MG63 (cell line): ENCODE measurements around the gene STRN. TPM values are rescaled to one million over a fixed set of nuclear protein-coding genes. Genes with fewer than 3 reads are reported as not detected.

Experiments
- DNase-seq: peaks from one replicate; pipeline ENCODE4 v3.0.0-alpha.2; 2020
- H3K27me3 ChIP-seq: fragments of 250-450 bp; sonication (Bioruptor Pico); 2 replicates; pipeline ENCODE4 v1.5.1; 2020; ENCODE audit warnings: mild to moderate bottlenecking, moderate library complexity
- H3K36me3 ChIP-seq: fragments of 250-450 bp; sonication (Bioruptor Pico); 2 replicates; pipeline ENCODE4 v1.5.1; 2020; ENCODE audit warnings: mild to moderate bottlenecking, moderate library complexity
- H3K4me3 ChIP-seq: fragments of 250-450 bp; sonication (Bioruptor Pico); 2 replicates; pipeline ENCODE4 v1.5.1; 2020; ENCODE audit warnings: mild to moderate bottlenecking, moderate library complexity
- H3K9me3 ChIP-seq: fragments of 250-450 bp; sonication (Bioruptor Pico); 2 replicates; pipeline ENCODE4 v1.5.1; 2020; ENCODE audit warnings: mild to moderate bottlenecking, moderate library complexity
- total RNA-seq: library from RNA; depleted of rRNA; stranded (reverse); fragments of >200 nt; shearing (Covaris generic); gene quantifications from 2 replicates; pipeline ENCODE4 v1.2.3, GENCODE V29; 2014; ENCODE audit warnings: low replicate concordance; rRNA removed

The STRN gene
- total RNA-seq, 1 experiment from 2014 or later: 5.9 TPM

DNA sequence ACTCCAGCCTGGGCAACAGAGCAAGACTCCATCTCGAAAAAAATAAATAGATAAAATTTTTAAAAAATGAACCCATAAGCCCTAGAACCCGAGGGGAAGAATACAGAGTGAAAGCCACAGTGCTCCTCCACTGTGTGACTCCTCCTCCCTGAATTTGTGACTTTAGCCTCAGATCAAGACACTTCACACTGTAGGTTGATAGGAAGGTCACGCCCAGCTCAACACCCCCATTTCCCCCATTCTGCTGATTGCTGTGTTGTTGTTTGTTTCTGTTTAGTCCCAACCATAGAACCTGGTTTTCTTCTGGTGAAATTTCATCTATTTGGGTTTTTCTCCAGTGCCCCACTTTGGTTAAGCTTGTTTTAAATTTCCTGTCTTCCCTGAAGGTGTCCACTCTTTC lies 167.6 kb downstream of the STRN start:
- Histone ChIP-seq H3K27me3 (no peaks in the 10 kb centered on the region), H3K36me3 (no peaks in the 10 kb centered on the region), H3K4me3 (no peak overlapping the region), H3K9me3 (no peaks in the 10 kb centered on the region)
- no peak for DNase-seq

DNA sequence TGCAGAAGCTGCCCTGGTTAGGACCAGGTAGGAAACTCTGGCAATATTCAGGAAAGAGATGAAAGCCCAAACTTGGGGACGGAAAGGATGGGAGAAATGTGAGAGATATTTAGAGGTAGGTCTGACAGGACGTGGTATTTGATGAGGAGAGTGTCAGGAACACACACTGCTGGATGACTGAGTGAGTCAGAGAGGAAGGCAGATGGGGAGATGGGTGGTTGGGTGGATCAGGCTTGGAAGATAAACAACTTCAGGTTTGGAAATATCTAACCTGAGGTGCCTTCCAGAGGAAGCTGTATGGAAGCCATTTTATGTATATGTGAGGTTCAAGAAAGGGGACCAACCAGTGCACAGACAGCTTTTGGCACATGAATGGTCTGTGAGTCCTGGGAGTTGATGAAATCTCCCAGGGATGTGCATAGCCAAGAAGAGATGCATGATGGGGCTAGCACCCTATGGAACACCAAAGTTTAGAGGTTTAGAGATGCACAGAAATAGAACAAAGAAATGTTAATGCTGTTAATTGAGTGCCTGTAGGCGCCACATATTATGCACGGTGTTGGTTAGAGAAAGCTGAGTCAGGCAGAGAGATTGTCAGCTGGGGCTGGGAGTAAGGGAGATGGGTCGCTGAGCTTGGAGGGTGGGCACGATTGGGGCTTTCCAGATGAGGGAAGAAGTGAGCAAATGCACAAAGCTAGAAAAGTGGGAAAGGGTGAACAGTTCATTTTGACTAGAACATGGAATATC lies 168.8 kb downstream of the STRN start:
- Histone ChIP-seq H3K4me3 (no peak overlapping the region), H3K36me3 (no peaks in the 10 kb centered on the region), H3K9me3 (no peaks in the 10 kb centered on the region), H3K27me3 (no peaks in the 10 kb centered on the region)
- DNase-seq: no peak

Other genes starting within 250 kb of the STRN start
- gene HEATR5B, start 117.8 kb upstream of the STRN start, total RNA-seq: 2.9 and 3.5 TPM in 2 replicates
- 6.3 and 9.0 TPM in 2 replicates for gene GPATCH11, start 118.0 kb upstream of the STRN start, total RNA-seq
- 17.8 and 27.8 TPM in 2 replicates for gene EIF2AK2, start 190.4 kb upstream of the STRN start, total RNA-seq
- not detected in 2 replicates for gene SULT6B1, start 222.1 kb upstream of the STRN start, total RNA-seq
- gene CEBPZOS, start 230.0 kb upstream of the STRN start, total RNA-seq: 9.1 and 13.3 TPM in 2 replicates